Coronary artery (tissue), 2 donors: ENCODE data around the gene C4orf50.
"Not testable (repeated sequence)": the region's sequence is repeated elsewhere in the genome, so short reads cannot be mapped to it uniquely, and the experiment has no call there.

Experiments used
- DNase-seq: peaks from one replicate; pipeline ENCODE4 v3.0.0-alpha.2; 2017; ENCODE audit warnings: low spot score
- H3K27ac ChIP-seq, 2 donors: fragments of 200-600 bp; sonication (generic); one replicate each; pipeline ENCODE4 v1.5.1; 2016 to 2019
- H3K4me3 ChIP-seq: fragments of 200-600 bp; sonication (generic); 2 replicates; pipeline ENCODE4 v1.5.1; 2016; ENCODE audit warnings: mild to moderate bottlenecking, moderate library complexity
- CTCF ChIP-seq: fragments of 200-600 bp; sonication (generic); IDR thresholded peaks from one replicate; pipeline ENCODE4 v1.5.1; 2019; ENCODE audit warnings: antibody characterized with exemption

C4orf50 gene

GRCh38 chr4:5993876-5994811 is 24.1 kb downstream of the C4orf50 start:
- no peak for TF ChIP-seq CTCF
- Histone ChIP-seq H3K4me3 (no peak overlapping the region), H3K27ac (no peak overlapping the region)
- peak; percentile 62 for DNase-seq

- peak; percentile 12 for DNase-seq
These were observed 24.9 kb downstream of the C4orf50 start for GRCh38 chr4:5993346-5993745.

GRCh38 chr4:5992828-5993321 is 25.4 kb downstream of the C4orf50 start:
- peak; percentile 70 for DNase-seq
- TF ChIP-seq CTCF: no peak
- Histone ChIP-seq H3K4me3 (no peak overlapping the region), H3K27ac (no peak overlapping the region)

More at GRCh38 chr4:5993346-5993745, 24.9 kb downstream of the C4orf50 start:
- H3K27ac ChIP-seq, H3K4me3 ChIP-seq: not testable (repeated sequence)

GRCh38 chr4:5992171-5992827 is 25.9 kb downstream of the C4orf50 start:
- no peak overlapping the region for H3K27ac ChIP-seq
- DNase-seq: peak; percentile 56

GRCh38 chr4:5991405-5991804 is 26.8 kb downstream of the C4orf50 start:
- no peak overlapping the region for H3K27ac ChIP-seq
- TF ChIP-seq CTCF: no peak
- DNase-seq: peak; percentile 40

More at GRCh38 chr4:5992171-5992827, 25.9 kb downstream of the C4orf50 start:
- no peak for TF ChIP-seq CTCF
- H3K4me3 ChIP-seq: no peak overlapping the region

GRCh38 chr4:5990446-5991160 is 27.6 kb downstream of the C4orf50 start:
- Histone ChIP-seq H3K4me3 (no peak overlapping the region), H3K27ac (no peak overlapping the region)
- TF ChIP-seq CTCF: no peak
- peak; percentile 65 for DNase-seq

More at GRCh38 chr4:5991405-5991804, 26.8 kb downstream of the C4orf50 start:
- no peak overlapping the region for H3K4me3 ChIP-seq
